Hepatocyte (in vitro differentiated cells): Measurements from ENCODE around the gene TPRX2. TPM values are rescaled to one million over a fixed set of nuclear protein-coding genes. Genes with fewer than 3 reads are reported as not detected.
"Not testable (repeated sequence)": the region's sequence is repeated elsewhere in the genome, so short reads cannot be mapped to it uniquely, and the experiment has no call there.

Experiments used
- DNase-seq: peaks from one replicate; pipeline ENCODE4 v3.0.0-alpha.2; 2016; ENCODE audit warnings: low spot score
- H2AFZ ChIP-seq: fragments of 200-600 bp; sonication (generic); 2 replicates; pipeline ENCODE4 v1.6.0; 2016; ENCODE audit warnings: antibody characterized with exemption, mild to moderate bottlenecking
- H3K27ac ChIP-seq: fragments of 200-600 bp; sonication (generic); 2 replicates; pipeline ENCODE4 v1.5.1; 2016; ENCODE audit warnings: mild to moderate bottlenecking
- H3K27me3 ChIP-seq: fragments of 200-600 bp; sonication (generic); 2 replicates; pipeline ENCODE4 v1.6.1; 2016
- H3K36me3 ChIP-seq: fragments of 200-600 bp; sonication (generic); replicated peaks from 2 replicates; pipeline ENCODE4 v1.5.1; 2016; ENCODE audit warnings: low read depth; ENCODE audit not compliant: insufficient read depth
- H3K4me1 ChIP-seq: fragments of 200-600 bp; sonication (generic); 2 replicates; pipeline ENCODE4 v1.5.1; 2016; ENCODE audit warnings: mild to moderate bottlenecking, moderate library complexity; ENCODE audit not compliant: insufficient read depth
- H3K4me2 ChIP-seq: fragments of 200-600 bp; sonication (generic); 2 replicates; pipeline ENCODE4 v1.6.0; 2016
- H3K4me3 ChIP-seq: fragments of 200-600 bp; sonication (generic); 2 replicates; pipeline ENCODE4 v1.5.1; 2016; ENCODE audit warnings: mild to moderate bottlenecking
- H3K79me2 ChIP-seq: fragments of 200-600 bp; sonication (generic); 2 replicates; pipeline ENCODE4 v1.6.0; 2017; ENCODE audit warnings: mild to moderate bottlenecking
- H3K9me2 ChIP-seq: fragments of 200-600 bp; sonication (generic); replicated peaks from 2 replicates; pipeline ENCODE4 v1.6.0; 2017; ENCODE audit warnings: mild to moderate bottlenecking; ENCODE audit not compliant: insufficient read depth
- H3K9me3 ChIP-seq: fragments of 200-600 bp; sonication (generic); 2 replicates; pipeline ENCODE4 v1.5.1; 2016; ENCODE audit warnings: low read depth, mild to moderate bottlenecking
- H4K20me1 ChIP-seq: fragments of 200-600 bp; sonication (generic); 2 replicates; pipeline ENCODE4 v1.6.0; 2016; ENCODE audit warnings: mild to moderate bottlenecking; ENCODE audit not compliant: insufficient read depth, poor library complexity, severe bottlenecking
- EZH2 ChIP-seq: fragments of 200-600 bp; sonication (generic); IDR thresholded peaks from 2 replicates; pipeline ENCODE4 v1.6.1; 2016; ENCODE audit warnings: antibody characterized with exemption, mild to moderate bottlenecking, borderline replicate concordance
- EZH2phosphoT487 ChIP-seq: fragments of 200-600 bp; sonication (generic); IDR thresholded peaks from one replicate; pipeline ENCODE4 v1.6.1; 2018; ENCODE audit warnings: antibody characterized with exemption, mild to moderate bottlenecking, low read depth, moderate library complexity; ENCODE audit not compliant: unreplicated experiment, severe bottlenecking
- WGBS: methylation state at CpG from one replicate; pipeline ENCODE4 v1.1.6; 2016; ENCODE audit warnings: low lambda C conversion rate; ENCODE audit errors: missing lambda C conversion rate; 5-methylcytosine and 5-hydroxymethylcytosine counted together
- polyA plus RNA-seq: library from polyadenylated mRNA; unstranded; fragments of >200 nt; fragmentation: Nextera tagmentation; extraction: Ambion mirVana; gene quantifications from 2 replicates; pipeline ENCODE4 v1.2.1, GENCODE V29; 2016
- total RNA-seq: library from RNA; depleted of rRNA; stranded (reverse); fragments of >200 nt; gene quantifications from 2 replicates; pipeline ENCODE4 v1.2.3, GENCODE V29; 2014
- TF ChIP-seq, protein P1 (sequence below): fragments of 200-600 bp; sonication (generic); IDR thresholded peaks from 2 replicates; pipeline ENCODE4 v1.5.1; 2016; ENCODE audit warnings: antibody characterized with exemption, mild to moderate bottlenecking; ENCODE audit not compliant: poor library complexity

The TPRX2 gene
- total and polyA plus RNA-seq, 2 experiments from 2014 or later = not detected

DNA sequence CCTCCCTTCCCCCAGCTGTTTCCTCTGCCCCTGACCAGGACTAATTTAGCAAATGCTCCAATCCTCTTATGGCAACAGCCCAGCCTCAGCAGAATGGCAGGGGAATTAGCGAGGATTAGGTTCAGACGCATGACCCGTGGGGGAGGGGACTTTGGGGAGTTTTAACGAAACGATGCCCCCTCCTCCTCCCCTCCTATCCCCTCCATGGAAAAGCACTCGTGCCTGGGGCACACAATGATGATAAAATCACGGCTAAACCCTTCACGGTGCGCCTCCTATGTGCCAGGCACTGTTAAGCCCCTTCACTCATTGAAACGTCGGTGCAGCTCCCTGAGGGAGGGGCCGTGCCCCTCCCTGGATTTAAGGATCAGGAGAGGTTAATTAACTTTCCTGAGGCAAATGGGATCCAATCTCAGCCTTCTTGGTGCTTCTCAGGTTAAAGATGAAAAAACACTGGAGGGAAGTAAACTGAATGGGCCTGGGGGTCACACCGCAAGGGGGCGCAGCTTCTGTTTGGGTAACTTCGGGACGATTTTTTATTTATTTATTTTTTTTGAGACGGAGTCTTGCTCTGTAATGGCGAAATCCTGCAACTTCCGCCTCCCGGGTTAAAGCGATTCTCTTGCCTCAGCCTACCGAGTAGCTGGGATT lies 10.1 kb upstream of the TPRX2 start:
- no peaks in the 10 kb centered on the region for H3K9me2 ChIP-seq
- no peak overlapping the region for H3K4me3 ChIP-seq
- peak overlapping the region; percentile 68 for H2AFZ ChIP-seq
- DNase-seq = peak; percentile 51
- no peaks in the 10 kb centered on the region for H3K9me3 ChIP-seq
- H3K27me3 ChIP-seq = peaks cover 7% of the 10 kb centered on the region
- H3K27ac ChIP-seq = no peak overlapping the region
- no peaks in the 10 kb centered on the region for H3K36me3 ChIP-seq
- TF ChIP-seq EZH2phosphoT487 (no peak), EZH2 (no peak)
- TF ChIP-seq, protein P1, sequence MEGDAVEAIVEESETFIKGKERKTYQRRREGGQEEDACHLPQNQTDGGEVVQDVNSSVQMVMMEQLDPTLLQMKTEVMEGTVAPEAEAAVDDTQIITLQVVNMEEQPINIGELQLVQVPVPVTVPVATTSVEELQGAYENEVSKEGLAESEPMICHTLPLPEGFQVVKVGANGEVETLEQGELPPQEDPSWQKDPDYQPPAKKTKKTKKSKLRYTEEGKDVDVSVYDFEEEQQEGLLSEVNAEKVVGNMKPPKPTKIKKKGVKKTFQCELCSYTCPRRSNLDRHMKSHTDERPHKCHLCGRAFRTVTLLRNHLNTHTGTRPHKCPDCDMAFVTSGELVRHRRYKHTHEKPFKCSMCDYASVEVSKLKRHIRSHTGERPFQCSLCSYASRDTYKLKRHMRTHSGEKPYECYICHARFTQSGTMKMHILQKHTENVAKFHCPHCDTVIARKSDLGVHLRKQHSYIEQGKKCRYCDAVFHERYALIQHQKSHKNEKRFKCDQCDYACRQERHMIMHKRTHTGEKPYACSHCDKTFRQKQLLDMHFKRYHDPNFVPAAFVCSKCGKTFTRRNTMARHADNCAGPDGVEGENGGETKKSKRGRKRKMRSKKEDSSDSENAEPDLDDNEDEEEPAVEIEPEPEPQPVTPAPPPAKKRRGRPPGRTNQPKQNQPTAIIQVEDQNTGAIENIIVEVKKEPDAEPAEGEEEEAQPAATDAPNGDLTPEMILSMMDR = peak; percentile 58
- WGBS = 1% methylated on average over 22 of the region's 22 CpGs
- H4K20me1 ChIP-seq = no peaks in the 10 kb centered on the region
- no peaks in the 10 kb centered on the region for H3K79me2 ChIP-seq
- peak overlapping the region; percentile 69 for H3K4me2 ChIP-seq
- peaks cover 8% of the 10 kb centered on the region for H3K4me1 ChIP-seq

DNA sequence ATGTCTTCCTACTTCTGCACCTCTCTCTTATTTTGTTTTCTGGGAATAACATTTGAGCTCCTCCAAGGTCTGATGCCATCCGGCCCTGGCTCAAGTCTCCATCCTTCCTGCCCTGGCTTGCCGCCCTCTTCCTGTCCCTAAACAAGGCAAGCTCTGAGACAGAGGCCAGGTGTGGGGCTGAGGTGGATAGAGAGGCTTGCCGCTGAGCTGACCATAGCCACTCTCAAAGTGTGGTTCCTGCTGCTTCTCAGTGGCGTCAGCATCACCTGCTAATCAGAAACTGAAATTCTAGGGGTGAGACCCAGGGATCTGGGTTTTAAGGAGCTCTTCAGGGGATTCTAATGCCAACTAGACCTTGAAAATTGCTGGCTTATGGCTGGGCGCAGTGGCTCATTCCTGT lies 6.0 kb upstream of the TPRX2 start:
- Histone ChIP-seq H3K27ac (no peak overlapping the region), H3K4me3 (no peak overlapping the region), H3K9me2 (no peaks in the 10 kb centered on the region), H3K27me3 (peaks cover 7% of the 10 kb centered on the region), H3K9me3 (no peaks in the 10 kb centered on the region), H4K20me1 (no peaks in the 10 kb centered on the region), H2AFZ (no peak overlapping the region), H3K79me2 (no peaks in the 10 kb centered on the region), H3K4me1 (peaks cover 8% of the 10 kb centered on the region), H3K36me3 (no peaks in the 10 kb centered on the region), H3K4me2 (no peak overlapping the region)
- WGBS = 82% methylated on average over 5 of the region's 5 CpGs
- DNase-seq = no peak
- TF ChIP-seq, protein P1 = no peak
- TF ChIP-seq EZH2 (no peak), EZH2phosphoT487 (no peak)

DNA sequence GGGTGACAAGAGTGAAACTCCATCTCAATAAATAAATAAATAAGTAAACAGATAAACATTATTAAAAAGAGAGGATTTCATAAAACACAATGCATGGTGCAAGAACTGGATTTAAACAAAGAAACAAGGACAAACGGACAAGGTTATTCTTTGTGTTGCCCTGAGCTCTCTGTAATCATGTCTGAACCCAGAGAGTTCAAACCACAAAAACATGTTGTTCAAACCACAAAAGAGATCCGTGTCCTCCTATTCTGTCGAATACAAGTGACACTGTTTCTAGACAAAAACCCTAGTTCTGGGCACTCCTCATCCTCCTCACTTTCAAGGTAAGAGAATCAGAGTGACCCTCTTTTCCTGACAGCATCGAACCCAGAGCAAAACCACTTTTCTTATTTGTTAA lies 4.6 kb upstream of the TPRX2 start:
- H4K20me1 ChIP-seq = no peaks in the 10 kb centered on the region
- H3K9me3 ChIP-seq = no peaks in the 10 kb centered on the region
- no peaks in the 10 kb centered on the region for H3K79me2 ChIP-seq
- no peaks in the 10 kb centered on the region for H3K9me2 ChIP-seq
- no peak overlapping the region for H2AFZ ChIP-seq
- DNase-seq = no peak
- WGBS = 88% methylated on average over 4 of the region's 4 CpGs
- TF ChIP-seq EZH2 (no peak), EZH2phosphoT487 (no peak)
- TF ChIP-seq, protein P1 = no peak
- H3K27me3 ChIP-seq = no peaks in the 10 kb centered on the region
- H3K4me3 ChIP-seq = no peak overlapping the region
- H3K36me3 ChIP-seq = no peaks in the 10 kb centered on the region
- no peak overlapping the region for H3K4me2 ChIP-seq
- H3K4me1 ChIP-seq = no peaks in the 10 kb centered on the region
- H3K27ac ChIP-seq = no peak overlapping the region

DNA sequence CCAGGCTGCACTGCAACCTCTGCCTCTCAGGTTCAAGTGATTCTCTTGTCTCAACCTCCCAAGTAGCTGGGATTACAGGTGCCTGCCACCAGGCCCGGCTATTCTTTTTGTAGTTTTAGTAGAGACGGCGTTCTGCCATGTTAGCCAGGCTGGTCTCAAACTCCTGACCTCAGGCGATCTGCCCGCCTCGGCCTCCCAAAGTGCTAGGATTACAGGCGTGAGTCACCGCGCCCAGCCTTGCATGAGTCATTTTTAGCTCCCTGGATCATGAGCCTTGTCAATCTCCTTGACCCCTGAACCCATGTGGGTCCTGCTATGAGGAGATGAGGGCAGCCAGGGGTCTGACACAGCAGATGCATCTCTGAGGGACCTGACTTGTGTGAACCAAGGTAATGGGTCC lies 804 bp upstream of the TPRX2 start:
- H3K27me3 ChIP-seq, H3K79me2 ChIP-seq, H3K27ac ChIP-seq, DNase-seq, H2AFZ ChIP-seq, H3K4me3 ChIP-seq, H3K9me3 ChIP-seq, H4K20me1 ChIP-seq, H3K4me1 ChIP-seq, H3K36me3 ChIP-seq, H3K9me2 ChIP-seq, H3K4me2 ChIP-seq: not testable (repeated sequence)
- 82% methylated on average over 9 of the region's 9 CpGs for WGBS

DNA sequence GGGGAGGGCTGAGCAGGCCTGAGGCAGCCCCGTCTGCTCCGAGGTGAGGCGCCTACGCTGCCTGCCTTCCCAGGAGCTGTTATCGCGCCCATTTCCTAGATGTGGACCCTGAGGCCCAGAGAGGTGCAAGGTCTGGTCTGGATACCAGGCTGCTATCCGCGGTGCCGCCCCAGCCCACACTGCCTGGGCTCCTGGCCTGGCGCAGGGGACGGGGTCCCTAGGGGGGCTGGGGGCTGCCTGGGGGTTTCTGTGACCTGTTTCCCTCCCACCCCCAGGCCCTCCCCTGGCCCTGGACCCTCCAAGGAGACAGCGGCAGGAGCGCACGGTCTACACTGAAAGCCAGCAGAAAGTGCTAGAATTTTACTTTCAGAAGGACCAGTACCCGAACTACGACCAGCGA lies 803 bp downstream of the TPRX2 start:
- H3K27ac ChIP-seq, H3K9me3 ChIP-seq, H3K4me1 ChIP-seq, H2AFZ ChIP-seq, H3K9me2 ChIP-seq, H3K79me2 ChIP-seq, H3K4me2 ChIP-seq, H3K4me3 ChIP-seq, H4K20me1 ChIP-seq, DNase-seq, H3K36me3 ChIP-seq, H3K27me3 ChIP-seq: not testable (repeated sequence)
- no CpG with 5 or more reads among the region's 17 CpGs for WGBS
